Epithelial cell of proximal tubule (primary cell): ENCODE results near the gene VAV3. TPM values are rescaled to one million over a fixed set of nuclear protein-coding genes. Genes with fewer than 3 reads are reported as not detected.
"Not testable (repeated sequence)": the region's sequence is repeated elsewhere in the genome, so short reads cannot be mapped to it uniquely, and the experiment has no call there.

ENCODE experiments used
- DNase-seq: peaks from one replicate; pipeline ENCODE4 v3.0.0-alpha.2; 2011; ENCODE audit warnings: low read depth
- H3K4me3 ChIP-seq: 2 replicates; pipeline ENCODE4 v1.5.1; 2011; ENCODE audit warnings: low read depth, mild to moderate bottlenecking, low read length
- total RNA-seq: library from RNA; depleted of rRNA; stranded (reverse); fragments of >200 nt; gene quantifications from 2 replicates; pipeline ENCODE4 v1.2.3, GENCODE V29; 2015
- TF ChIP-seq, protein P1 (sequence below): conservative IDR thresholded peaks from 2 replicates; pipeline ENCODE4 v1.5.1; 2012; ENCODE audit warnings: low read depth, mild to moderate bottlenecking, low read length

Gene VAV3
- total RNA-seq, 1 donor from 2014 or later = 9.7 TPM

DNA sequence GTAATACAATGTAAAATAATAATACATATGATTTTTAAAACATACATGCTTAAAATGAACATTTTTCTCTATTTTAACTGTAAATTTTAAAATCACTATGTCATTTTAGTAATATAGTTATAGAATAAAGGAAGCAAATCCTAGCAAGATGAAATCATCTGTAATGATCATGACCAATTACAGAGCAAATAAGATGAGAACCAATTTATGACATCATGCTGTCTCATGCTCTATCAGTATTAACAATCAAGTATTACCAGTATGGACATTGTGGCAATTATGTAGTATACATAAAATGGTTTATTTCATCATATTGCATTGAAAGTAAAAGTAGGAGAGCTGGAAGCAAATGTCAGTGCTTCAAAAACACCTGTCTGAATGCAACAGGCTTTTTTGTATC lies 255.0 kb downstream of the VAV3 start:
- DNase-seq = no peak
- TF ChIP-seq, protein P1, sequence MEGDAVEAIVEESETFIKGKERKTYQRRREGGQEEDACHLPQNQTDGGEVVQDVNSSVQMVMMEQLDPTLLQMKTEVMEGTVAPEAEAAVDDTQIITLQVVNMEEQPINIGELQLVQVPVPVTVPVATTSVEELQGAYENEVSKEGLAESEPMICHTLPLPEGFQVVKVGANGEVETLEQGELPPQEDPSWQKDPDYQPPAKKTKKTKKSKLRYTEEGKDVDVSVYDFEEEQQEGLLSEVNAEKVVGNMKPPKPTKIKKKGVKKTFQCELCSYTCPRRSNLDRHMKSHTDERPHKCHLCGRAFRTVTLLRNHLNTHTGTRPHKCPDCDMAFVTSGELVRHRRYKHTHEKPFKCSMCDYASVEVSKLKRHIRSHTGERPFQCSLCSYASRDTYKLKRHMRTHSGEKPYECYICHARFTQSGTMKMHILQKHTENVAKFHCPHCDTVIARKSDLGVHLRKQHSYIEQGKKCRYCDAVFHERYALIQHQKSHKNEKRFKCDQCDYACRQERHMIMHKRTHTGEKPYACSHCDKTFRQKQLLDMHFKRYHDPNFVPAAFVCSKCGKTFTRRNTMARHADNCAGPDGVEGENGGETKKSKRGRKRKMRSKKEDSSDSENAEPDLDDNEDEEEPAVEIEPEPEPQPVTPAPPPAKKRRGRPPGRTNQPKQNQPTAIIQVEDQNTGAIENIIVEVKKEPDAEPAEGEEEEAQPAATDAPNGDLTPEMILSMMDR = no peak

DNA sequence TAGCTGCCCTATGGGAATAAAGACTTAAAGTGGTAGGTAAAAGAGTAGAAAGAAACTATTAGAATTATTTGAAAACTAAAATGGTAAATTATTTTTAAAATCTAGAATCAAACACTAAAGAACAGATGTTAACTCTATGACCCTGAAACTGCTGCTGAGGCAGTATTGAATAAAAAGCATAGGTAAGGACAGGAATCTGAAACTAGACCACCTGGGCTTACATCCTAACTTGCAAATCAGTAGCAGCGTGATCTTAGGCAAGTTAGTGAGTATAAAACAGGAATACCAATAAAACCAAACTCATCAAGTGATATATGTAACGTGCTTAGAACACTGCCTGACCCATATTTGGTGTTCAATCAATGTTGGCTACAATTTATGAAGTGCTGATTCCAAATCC lies 257.9 kb downstream of the VAV3 start:
- DNase-seq = no peak
- no peak overlapping the region for H3K4me3 ChIP-seq
- TF ChIP-seq, protein P1 = no peak

More for the DNA sequence above, 255.0 kb downstream of the VAV3 start:
- H3K4me3 ChIP-seq = no peak overlapping the region

DNA sequence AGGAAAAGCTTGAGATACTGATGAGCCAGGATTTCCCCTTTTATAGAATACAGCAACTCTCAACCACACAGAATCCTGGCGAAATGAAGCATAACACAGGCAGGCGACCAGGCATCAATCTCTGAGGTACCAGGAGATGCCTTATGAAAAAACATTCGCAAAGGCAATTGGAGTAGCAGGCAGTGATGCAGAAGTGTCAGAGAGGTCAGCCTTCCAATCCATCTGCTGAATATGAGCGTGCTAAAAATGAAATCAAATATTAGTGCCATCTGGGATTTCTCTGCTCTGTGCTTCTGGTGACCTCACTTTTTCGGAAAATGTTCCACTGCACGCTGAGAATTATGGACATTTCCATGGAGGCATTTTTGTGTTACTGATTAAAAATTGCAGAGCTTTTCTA lies 258.8 kb downstream of the VAV3 start:
- H3K4me3 ChIP-seq = no peak overlapping the region
- no peak for DNase-seq
- TF ChIP-seq, protein P1 = no peak

DNA sequence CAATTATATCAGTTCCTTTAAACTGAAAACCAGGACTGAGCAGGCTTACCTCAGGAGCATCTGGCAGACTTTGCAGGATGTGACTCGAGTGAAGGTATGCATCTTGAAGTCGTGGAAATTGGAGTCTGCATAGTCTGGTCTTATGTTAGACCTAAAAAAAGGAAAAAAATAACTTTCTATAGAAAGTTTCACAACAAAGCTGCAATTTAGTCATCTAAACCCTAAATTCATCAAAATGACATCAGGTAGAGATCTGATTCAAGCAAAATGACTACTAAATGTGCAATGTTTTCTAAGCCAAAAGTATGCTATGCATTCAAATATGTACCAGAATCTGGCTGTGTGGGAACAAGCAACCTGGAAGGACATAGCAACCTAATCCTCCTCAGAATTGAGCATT lies 260.1 kb downstream of the VAV3 start:
- H3K4me3 ChIP-seq = no peak overlapping the region
- no peak for DNase-seq
- TF ChIP-seq, protein P1 = no peak

DNA sequence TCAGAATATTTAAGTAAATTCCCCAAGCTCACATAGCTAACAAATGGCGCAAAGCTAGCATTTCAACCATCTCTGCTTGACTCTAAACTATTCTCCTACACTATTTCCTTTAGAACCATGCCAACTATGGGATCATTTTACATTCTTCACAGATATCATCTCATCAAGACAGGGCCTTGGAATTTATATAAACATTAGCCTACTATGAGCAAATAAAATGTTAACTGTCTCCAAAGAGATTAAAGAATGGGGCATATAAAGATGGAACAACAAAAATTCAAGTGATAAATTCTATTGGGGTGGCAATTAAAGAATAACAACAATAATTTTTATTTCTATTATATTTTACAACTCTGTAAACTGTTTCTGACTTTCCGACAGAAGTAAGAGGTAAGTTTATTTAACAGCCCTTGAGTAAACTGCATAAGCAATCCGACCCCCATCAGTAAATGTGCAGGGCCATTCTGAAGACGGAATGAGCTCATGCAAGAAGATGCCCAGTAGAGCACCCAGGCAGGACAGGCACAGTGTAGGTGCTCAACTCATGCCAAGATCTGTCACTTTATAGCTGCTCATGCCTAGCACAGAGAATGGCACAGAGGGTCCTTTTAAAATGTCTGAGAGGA lies 261.9 kb downstream of the VAV3 start:
- no peak for DNase-seq
- no peak overlapping the region for H3K4me3 ChIP-seq
- TF ChIP-seq, protein P1 = no peak

DNA sequence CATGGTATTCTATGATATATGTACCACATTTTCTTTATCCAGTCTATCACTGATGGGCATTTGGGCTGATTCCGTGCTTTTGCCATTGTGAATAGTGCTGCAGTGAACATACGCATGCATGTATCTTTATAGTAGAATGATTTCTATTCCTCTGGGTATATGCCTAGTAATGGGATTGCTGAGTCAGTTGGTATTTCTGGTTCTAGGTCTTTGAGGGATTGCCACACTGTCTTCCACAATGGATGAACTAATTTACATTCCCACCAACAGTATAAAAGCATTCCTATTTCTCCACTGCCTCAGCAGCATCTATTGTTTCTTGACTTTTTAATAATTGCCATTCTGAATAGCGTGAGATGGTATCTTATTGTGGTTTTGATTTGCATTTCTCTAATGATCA lies 264.3 kb downstream of the VAV3 start:
- not testable (repeated sequence) for H3K4me3 ChIP-seq, DNase-seq

DNA sequence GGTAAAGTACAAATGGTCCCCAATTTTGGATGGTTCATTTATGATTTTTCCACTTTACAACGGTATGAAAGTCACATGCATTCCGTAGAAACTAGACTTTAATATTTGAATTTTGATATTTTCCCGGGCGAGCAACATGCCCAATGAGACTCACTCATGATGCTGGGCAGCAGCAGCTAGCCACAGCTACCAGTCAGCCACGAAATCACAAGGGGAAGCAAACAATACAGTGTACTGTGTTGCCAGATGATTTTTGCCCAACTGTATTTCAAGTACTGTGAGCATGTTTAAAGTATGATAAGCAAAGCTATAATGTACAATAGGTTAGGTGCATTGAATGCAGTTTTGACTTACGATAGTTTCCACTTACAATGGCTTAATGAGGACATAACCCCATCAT lies 266.8 kb downstream of the VAV3 start:
- DNase-seq = no peak
- TF ChIP-seq, protein P1 = no peak
- no peak overlapping the region for H3K4me3 ChIP-seq
